NCI-H2107 (cell line): ENCODE measurements around the gene ZFP64.
"Not testable (repeated sequence)": the region's sequence is repeated elsewhere in the genome, so short reads cannot be mapped to it uniquely, and the experiment has no call there.

Source experiments
- DNase-seq: peaks from one replicate; lab custom pipeline; 2025; lab: John Stamatoyannopoulos, UW

The ZFP64 gene

DNA sequence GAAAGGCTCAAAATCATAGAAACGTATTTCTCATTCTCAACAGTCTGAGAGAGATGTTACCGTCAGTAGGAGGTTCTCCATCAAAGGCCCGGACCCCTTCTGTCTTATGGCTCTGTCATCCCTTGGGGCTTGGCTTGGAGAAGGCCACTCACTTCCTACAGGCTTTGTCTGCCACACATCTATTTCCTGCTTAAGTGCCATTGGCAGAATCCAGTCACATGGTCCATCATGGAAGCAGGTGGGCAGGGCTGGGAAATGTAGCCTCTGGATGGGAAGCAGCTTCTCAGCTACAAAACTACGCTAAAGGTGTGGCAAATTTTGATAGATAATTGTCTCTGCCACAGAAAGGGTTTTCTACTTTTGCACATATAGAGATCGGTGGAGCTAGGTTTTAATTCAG lies 12.6 kb upstream of the ZFP64 start:
- DNase-seq, result no peak

DNA sequence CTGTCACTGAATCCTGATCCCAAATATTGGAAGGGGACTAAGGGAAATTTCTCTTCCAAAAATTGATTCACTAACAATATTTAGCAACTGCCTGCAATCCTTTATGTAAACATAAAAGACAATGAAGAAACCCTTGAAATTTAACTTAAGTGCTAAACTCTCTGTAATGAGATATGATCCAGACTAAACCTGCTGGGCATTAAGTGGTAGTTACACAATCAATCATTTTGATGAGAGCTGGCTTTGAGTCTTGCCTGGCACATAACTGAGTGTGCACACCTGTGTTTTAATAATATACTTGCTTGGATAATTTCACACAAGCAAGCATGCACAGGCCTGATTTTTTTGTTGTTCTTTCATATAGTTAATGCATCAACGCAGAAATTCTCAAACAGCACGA lies 9.8 kb upstream of the ZFP64 start:
- peak; percentile 89 for DNase-seq

DNA sequence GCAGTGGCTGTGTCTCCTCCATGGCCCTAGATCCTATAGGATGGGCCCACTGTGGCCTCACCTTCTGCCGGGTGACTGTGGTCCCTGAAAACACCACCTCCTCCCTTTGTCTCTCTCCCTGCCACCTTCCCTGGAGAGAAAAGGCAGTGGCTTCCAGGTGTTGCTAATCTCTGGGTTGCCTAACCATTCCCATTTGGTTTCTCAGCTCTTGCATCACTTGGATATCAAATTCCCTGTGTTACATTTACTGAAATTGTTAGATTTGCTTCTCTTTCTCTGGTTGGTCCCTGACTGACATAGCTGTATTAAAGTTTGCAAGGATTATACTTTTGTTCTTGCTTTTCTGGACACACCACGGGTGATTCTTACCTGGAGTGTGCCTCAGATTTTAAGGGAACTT lies 9.3 kb upstream of the ZFP64 start:
- DNase-seq, result no peak

DNA sequence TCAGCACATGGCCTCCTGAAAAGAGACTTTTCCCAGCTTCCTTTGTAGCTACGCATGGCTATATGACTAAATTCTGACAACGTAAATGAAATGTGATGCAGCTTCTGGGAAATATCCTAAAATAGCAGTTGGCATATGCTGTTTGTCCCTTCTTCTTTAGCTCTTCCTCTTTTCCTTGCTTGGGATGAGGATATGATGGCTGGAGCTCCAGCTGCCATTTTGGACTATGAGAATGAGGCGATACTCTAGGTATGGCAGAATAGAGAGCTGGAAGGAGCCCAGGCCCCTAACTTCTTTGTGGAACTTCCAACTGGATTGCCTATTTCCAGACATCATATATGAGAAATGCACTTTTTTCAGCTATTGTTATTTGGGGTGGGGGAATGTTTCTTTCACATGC lies 5.3 kb upstream of the ZFP64 start:
- DNase-seq, result no peak

DNA sequence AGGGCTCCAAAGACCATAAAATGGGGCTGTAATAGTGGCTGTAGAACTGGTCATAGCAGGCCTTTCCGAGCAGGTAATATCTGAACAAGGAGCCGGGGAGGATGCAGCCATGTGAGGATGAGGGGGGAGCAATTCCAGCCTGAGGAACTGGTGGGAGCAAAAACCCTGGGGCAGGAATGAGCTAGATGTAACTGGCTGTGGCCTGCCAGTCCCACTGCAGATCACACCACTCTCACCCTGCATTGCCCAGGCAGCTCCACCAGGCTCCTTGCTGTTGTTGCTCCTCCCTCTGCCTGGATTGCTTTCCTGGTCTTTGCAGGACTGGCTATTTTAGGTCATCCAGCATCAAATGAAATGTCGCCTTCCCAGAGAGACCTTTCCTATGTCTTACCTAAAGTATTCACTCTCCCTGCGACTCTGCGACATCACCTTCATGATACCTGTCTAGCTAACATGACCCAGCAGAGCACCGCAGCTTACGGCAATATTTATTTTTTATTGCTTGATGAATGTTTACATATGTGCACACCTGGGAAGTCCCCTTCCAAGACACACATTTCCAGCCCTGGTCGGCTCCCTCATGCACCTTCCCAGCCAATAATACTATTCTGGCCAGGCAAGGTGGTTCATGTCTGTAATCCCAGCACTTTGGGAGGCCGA lies 2.4 kb upstream of the ZFP64 start:
- no peak for DNase-seq

DNA sequence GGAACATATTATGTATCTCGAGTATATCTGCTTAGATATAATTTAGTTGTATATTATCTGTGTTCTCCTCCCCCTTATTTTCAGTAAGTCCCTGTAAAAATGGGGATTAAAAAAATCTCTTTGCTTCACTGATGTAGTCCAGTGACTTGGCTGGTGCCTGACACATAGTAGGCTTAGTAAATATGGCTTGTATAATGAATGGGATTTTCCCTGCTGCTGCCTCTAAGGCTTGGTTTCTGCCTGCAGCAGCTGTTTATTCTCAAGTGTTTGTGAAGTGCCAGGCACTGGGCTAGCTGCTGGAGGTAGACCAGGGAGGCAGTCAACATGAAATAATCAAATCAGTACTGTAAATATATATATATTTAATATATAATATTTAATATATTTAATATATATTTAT lies 1.6 kb upstream of the ZFP64 start:
- peak; percentile 22 for DNase-seq

DNA sequence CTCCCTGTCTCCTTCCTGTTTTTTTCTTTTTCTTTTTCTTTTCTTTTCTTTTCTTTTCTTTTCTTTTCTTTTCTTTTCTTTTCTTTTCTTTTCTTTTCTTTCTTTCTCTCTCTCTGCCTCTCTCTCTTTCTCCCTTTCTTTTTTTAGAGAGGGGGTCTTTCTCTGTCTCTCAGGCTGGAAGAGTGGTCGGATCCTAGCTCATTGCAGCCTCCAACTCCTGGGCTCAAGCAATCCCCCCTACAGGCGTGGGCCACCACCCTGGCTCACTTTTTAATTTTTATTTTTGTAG lies 1.1 kb upstream of the ZFP64 start:
- not testable (repeated sequence) for DNase-seq

DNA sequence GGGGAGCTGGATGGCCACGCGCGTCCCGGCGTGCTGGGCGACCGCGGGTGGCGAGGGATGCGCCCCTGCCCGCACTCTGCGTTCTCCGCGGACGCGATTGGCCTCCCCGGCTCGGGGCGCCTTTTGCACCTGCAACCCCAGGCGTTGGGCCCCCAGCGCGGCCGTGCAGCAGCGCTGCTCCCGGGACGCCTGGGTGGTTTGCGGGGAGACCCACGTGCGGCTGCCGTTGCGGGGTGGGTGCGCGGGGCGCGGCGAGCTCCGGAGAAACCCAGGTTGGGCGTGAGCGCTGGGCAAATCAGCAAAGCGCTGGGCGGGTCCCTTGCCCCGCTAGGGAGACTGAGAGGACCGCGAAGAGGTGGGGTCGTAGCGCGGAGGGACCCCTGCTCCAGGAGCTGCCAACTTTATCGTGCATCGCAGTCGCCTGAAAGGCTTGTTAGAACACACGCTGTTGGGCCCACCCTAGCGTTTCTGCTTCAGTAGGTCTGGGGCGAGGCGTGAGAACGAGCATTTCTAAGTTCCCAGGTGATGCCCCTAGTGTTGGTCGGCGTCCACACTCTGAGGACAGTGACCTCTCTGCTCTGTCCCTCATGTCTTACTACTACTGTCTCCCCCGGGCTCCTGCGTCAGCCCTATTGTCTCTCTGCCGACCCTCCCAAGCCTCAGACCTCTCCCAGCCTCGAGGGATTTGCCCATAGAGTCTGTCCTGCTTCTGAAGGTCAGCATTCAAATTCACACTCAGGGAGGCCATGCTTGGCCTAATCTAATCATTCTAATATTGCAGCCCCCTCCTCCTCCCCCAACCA lies 538 bp upstream of the ZFP64 start:
- no peak for DNase-seq

DNA sequence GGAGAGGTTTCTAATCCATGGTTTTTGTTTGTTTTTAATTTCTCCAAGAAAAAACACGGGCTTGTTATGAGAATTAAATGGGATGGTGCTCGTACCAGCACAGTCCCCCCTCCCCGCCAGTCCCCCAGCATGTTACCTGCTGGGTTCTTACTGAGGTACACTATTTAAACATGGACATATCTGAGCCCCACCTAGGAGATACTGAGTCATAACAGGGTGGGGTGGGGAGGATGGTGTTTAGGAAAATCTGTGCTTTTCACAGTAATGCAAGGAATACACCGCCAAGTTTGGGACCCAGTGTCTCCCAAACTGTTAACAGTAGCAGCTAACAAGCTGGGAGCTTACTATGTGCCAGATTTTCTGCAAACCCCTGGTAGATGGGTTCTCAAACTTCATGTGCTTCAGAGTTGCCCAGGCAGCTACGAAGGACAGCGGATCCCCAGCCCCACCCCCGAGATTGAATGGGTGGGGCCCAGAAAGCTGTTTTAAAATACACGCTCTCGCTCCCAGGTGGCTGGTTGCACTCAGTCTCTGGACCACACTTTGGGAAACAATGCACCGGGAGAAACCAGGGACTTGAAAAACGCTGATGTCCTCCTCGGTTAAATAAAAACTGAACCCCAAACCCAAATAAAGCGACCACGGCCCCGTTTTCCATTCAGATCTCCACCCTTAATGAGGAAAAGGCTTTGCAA lies 995 bp downstream of the ZFP64 start:
- no peak for DNase-seq

DNA sequence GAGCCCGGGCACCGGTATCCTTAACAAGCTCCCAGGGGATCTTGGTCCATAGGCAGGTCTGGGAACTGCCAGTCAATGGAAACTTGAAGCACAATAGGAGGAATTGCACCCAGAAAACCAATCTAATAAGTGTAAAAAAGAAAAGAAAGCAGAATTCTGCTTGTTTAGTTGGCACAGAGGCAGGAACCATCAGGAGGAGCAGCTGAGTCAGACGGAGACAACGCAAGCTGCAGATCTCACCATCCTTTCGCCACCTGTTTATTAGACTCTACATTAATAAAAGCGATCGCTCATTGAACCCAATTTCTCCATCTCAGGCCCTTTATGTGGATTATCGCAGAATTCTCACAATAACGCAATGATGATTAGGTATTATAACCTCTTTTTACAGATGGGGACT lies 9.8 kb downstream of the ZFP64 start:
- DNase-seq, result no peak

DNA sequence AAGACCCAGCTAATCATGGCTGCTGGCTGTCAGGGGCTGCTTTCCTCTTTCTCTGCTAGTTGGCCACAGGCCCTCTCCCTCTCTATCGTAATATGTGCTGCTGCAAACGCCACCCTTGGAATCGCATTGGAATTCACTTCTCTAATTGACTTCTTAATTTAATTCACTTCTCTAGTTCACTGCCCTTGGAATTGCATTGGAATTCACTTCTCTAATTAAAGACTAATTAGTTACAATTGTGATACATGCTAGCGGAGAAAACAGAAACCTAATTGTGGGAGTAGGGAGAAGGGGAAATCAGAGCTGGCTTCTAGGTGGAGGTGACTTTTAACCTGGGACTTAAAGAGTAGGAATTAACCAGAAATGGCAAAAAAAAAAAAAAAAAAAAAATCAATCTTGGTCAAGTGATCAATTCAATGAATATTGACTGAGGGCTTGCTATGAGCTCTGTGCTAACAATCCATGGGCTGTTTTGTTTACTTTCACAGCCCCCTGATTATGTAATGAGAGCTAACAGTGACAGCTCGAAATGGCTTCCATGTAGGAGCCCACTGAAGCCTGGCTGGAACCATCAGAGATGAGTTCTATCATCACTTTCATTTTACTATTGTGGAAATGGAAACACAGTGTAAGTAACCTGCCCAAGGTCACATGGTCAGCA lies 11.3 kb downstream of the ZFP64 start:
- DNase-seq, result no peak

DNA sequence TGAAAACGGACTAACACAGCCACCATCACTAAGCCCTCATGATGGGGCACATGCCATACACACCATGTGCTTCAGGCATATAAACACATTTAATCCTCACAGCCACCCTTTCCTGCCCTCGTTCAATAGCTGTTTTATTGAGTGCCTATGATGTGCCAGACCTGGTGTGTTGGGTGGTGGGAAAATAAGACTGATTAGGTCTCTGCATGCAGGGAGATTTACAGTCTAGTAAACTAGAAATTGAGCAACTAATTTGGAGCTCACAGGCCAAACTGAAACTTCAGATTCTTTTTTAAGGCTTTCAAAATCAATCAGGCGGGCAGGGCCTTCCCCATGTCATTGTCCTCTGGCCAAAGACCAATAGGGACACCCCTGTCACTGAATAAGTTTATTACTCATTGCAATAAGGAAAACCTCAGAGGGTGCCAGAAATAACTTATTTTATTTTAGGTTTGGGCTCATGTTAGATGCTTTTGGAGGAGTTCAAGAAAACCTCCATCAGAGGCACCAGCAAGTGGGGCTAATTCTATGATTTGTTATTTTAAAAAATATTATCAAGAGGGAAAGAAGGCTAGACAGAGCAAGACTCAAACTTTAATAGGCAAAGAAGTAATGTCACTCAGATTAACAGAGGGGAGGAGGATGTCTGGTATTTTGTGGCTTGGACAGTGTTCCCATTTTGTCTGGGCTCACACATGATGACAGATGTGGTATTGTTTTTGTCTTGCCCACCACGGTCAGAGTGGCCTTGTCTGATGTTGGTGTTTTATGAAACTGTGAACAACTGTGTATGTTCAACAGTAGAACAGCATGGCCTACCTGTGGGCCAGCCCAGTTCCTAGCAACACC lies 12.0 kb downstream of the ZFP64 start:
- DNase-seq, result no peak

DNA sequence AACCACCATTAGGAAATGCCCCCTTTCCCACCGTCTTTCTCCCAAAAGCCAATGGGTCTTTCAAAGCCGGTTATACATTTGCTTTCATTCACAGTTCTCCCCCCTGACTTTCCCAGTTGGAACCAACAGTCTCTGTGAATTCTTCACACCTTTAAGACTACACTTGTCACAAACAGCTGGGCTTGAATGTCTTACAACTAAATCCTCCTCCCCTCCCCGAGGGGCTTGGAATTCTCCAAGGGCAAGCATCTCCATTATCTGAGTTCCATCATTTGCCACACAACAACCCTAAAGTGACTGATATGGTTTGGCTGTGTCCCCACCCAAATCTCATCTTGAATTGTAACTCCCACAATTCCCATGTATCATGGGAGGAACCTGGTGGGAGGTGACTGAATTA lies 12.9 kb downstream of the ZFP64 start:
- DNase-seq, result no peak

DNA sequence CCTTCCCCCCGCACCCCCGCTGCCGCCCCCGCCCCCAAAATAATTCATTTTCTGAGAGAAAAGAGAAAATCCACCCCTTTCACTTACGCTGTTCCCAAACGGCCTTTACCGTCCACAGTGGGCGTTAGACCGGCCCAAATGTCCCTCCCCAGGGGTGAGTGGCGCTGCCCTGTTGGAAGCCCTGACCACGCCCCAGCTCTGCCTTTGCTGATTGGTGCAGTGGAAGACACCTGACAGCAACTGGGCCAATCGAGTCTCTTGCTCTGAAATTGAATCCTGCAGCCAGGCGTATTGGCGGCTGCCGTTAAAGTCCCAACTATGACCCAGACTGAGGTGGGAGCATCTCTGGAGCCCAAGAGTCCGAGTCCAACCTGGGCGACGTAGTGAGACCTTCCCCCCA lies 15.7 kb downstream of the ZFP64 start:
- no peak for DNase-seq

DNA sequence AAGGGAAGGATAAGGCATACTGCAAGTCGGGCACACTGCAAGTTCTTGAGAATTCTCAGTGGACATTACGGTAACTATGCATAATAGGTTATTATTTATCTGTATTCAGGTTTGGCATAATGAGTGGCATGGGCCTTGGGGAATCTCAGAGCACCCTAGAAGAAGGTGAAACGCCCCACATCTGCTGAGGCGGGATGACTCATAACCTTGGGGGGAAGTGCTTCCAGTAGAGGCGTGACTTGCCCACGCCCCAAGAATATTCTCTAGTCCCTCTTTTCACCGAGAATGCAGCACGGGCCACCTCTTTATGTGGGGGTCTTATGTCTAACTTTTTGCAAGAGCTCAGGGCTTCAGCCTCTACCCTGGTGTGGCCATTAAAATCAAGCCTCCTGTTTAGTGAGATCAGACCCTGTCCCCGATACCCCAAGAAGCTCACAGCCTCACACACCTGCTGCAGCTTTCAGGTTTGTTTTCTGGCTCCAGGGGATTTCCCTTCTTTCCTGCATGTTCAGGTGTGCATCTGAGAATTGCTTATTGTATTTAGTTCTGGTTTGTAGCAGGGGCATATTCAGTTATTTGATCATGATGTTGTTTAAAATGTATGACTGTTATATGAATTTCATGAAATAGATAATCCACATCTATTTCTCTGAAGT lies 19.1 kb downstream of the ZFP64 start:
- no peak for DNase-seq

DNA sequence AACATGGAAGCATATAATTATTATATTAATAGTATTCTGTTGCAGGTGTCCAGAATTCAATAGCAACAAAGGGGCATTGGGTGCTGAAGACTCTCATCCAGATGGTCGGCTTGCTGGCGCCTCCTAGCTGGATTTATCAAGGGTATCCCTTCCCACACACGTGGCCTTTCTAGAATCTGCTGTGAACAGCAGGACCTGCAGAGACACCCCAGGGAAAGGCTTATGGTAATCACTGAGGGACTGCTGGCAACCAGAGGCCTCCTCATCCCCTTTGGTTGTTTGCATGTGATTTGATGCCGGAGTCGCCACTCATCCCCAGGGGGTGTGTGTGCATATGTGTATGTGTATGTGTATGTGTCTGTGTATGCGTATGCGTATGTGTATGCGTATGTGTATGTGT lies 20.6 kb downstream of the ZFP64 start:
- DNase-seq, result no peak

DNA sequence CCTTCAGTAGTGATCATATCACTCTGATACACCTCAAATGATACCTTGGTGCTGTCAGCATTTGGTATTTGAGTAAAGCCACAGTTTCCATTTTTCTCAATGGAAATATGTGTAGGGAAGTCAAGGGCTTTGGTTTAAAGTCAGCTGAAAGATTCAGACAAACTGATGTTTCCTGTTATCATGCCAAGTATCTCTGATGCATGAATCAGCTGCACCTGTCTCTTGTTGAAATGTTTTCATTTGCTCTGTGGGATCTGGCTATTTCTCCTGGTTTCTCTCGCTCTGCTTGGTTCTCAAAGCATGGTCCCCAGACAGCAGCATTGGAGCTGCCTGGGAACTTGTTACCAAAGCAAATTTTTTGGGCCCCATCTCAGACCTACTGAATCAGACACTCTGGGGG lies 23.5 kb downstream of the ZFP64 start:
- no peak for DNase-seq

DNA sequence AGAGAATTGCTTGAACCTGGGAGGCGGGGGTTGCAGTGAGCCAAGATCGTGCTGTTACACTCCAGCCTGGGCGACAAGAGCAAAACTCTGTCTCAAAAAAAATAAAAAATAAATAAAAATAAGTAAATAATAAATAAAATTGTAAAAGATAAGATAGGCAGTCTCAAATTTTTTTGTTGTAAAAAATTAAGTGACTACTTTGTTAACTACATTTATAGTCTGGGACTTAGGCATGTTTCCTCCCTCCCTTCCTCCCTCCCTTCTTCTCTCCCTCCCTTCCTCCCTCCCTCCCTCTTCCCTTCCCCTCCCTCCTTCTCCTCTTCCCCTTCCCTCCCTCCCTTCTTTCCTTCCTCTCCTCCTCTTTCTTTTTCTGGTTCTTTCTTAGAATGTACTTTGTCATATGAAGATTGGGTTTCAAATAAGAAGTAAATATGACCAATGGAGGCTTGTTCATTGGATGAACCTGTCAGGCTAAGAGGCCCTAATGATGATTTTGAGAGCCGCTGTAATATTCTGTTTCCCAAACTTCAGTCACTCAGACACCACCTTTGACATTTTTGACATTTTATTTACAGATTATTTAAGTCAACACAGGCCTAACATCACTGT lies 24.2 kb downstream of the ZFP64 start:
- no peak for DNase-seq

DNA sequence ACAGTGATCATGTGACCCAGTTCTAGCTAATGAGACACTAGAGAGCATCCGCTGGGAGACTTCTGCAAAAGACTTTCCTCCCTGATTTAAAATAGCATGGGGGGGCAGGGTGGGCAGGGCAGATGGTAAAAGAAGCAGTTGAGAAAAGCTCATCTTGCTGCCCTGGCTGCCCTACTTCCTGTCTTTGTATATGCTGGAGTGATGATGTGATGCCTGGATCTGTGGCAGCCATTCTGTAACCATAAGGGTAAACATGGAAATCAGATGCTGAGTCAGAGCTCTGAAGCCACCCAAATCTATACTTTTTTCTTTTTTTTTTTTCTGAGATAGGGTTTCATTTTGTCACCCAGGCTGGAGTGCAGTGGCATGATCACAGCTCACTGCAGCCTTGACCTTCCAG lies 25.4 kb downstream of the ZFP64 start:
- no peak for DNase-seq

DNA sequence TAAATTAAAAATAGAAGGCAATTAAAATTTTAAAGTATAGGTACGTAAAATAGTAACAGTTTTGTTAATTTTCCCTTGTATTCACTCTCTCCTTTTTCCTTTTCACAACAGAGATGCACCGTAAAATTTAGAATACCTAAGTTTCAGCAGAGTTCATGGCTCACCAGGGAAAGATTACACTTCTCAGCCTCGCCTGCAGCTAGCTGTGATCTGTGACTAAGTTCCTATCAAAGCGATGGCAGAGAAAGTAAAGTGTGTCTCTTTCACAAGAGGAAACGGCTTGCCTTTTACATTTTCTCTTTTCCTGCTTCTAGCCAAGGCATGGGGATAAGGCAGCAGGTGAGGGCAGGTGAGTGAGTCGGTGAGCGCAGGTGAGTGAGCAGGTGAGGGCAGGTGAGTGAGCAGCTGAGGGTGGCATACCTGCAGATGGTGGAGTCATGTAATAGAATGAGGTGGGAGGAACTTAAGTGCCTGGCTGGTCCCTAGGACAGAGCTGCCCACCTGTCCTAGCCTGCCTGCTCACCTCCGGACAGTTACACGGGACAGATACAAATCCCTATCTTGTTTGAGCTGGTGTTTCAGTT lies 30.9 kb downstream of the ZFP64 start:
- no peak for DNase-seq
